H1 (cell line): ENCODE measurements around the gene CTDSP1.

ENCODE experiments used
- BRCA1 ChIP-seq: IDR thresholded peaks from 2 replicates; pipeline ENCODE4 v1.6.1; 2012; ENCODE audit warnings: low read depth, low read length, improper control_type of control experiment
- CEBPB ChIP-seq: IDR thresholded peaks from 2 replicates; pipeline ENCODE4 v1.6.1; 2012; ENCODE audit warnings: low read depth, low read length
- CTCF ChIP-seq, 3 experiments: IDR thresholded peaks; 1 replicate in 2 of 3; 2 replicates in 1 of 3; pipeline versions ENCODE4 v1.5.1 to v1.6.1; 2011; ENCODE audit warnings: low read length in 3 of 3, mild to moderate bottlenecking in 3 of 3, inconsistent platforms in 2 of 3, low read depth in 1 of 3, moderate library complexity in 1 of 3; ENCODE audit not compliant: insufficient read depth in 1 of 3; ENCODE audit errors: control extremely low read depth in 1 of 3
- EP300 ChIP-seq, 2 experiments: IDR thresholded peaks; 1 replicate in 1 of 2; 2 replicates in 1 of 2; pipeline ENCODE4 v1.6.1; 2011 to 2012; ENCODE audit warnings: low read depth in 2 of 2, low read length in 2 of 2, mild to moderate bottlenecking in 2 of 2, borderline replicate concordance in 1 of 2, inconsistent platforms in 1 of 2, moderate library complexity in 1 of 2
- EZH2 ChIP-seq: fragments of 200-600 bp; sonication (generic); IDR thresholded peaks from 2 replicates; pipeline ENCODE4 v1.7.1; 2012; ENCODE audit warnings: low read depth, mild to moderate bottlenecking, moderate library complexity, low read length, inconsistent platforms; ENCODE audit not compliant: severe bottlenecking
- GABPA ChIP-seq: IDR thresholded peaks from 2 replicates; pipeline ENCODE4 v1.6.1; 2011; ENCODE audit warnings: mild to moderate bottlenecking, low read length, moderate library complexity, borderline replicate concordance; ENCODE audit not compliant: insufficient read depth
- NRF1 ChIP-seq: IDR thresholded peaks from 2 replicates; pipeline ENCODE4 v1.6.1; 2011; ENCODE audit warnings: mild to moderate bottlenecking, low read depth, low read length, improper control_type of control experiment
- POLR2AphosphoS5 ChIP-seq: IDR thresholded peaks from 2 replicates; pipeline ENCODE4 v1.6.1; 2011; ENCODE audit warnings: low read depth, low read length
- POU5F1 ChIP-seq: IDR thresholded peaks from 2 replicates; pipeline ENCODE4 v1.6.1; 2011; ENCODE audit warnings: low read depth, mild to moderate bottlenecking, low read length, moderate library complexity
- RAD21 ChIP-seq, 2 experiments: IDR thresholded peaks in 1 of 2; conservative IDR thresholded peaks in 1 of 2; 2 replicates each; pipeline ENCODE4 v1.6.1; 2011; ENCODE audit warnings: low read depth in 2 of 2, low read length in 2 of 2, improper control_type of control experiment in 1 of 2, inconsistent platforms in 1 of 2, mild to moderate bottlenecking in 1 of 2, moderate library complexity in 1 of 2
- SIN3A ChIP-seq, 2 experiments: IDR thresholded peaks in 1 of 2; conservative IDR thresholded peaks in 1 of 2; 2 replicates each; pipeline ENCODE4 v1.6.1; 2011 to 2012; ENCODE audit warnings: low read length in 2 of 2, improper control_type of control experiment in 1 of 2, low read depth in 1 of 2, mild to moderate bottlenecking in 1 of 2

- TF ChIP-seq CTCF (IDR thresholded peaks at IDR 0.05; ENCODE audit: control extremely low read depth in 1 of 3, insufficient read depth in 1 of 3, low read depth in 1 of 3, low read length in 3 of 3) (no peak), BRCA1 (no peak), EP300 (IDR thresholded peaks at IDR 0.05; ENCODE audit: borderline replicate concordance in 1 of 2, low read depth in 2 of 2, low read length in 2 of 2) (no peak), POLR2AphosphoS5 (no peak), EZH2 (no peak), POU5F1 (no peak), NRF1 (no peak), RAD21 (IDR thresholded peaks at IDR 0.05 in 1 of 2, conservative IDR thresholded peaks at IDR 0.05 in 1 of 2; ENCODE audit: low read depth in 2 of 2, low read length in 2 of 2) (no peak), SIN3A (conservative IDR thresholded peaks at IDR 0.05 in 1 of 2, IDR thresholded peaks at IDR 0.05 in 1 of 2; ENCODE audit: low read depth in 1 of 2, low read length in 2 of 2) (no peak), GABPA (no peak), CEBPB (no peak)
These were observed 16.9 kb upstream of the CTDSP1 start for GRCh38 chr2:218382785-218383184.
